ENCODE data around the gene ZC3H4.
"Not testable (repeated sequence)": the region's sequence is repeated elsewhere in the genome, so short reads cannot be mapped to it uniquely, and the experiment has no call there.

ZC3H4 gene

GRCh38 chr19:47107953-47108746 lies 5.4 kb downstream of the ZC3H4 start:
- peak; percentile 45 for DNase-seq (ENCODE audit: low spot score)

- DNase-seq (ENCODE audit: low spot score): peak; percentile 72
Observed at GRCh38 chr19:47107202-47107952, 6.2 kb downstream of the ZC3H4 start.

GRCh38 chr19:47106821-47107201 lies 6.8 kb downstream of the ZC3H4 start:
- no peak for DNase-seq (ENCODE audit: low spot score)

- DNase-seq (ENCODE audit: low spot score): no peak
Observed at GRCh38 chr19:47105874-47106273, 7.7 kb downstream of the ZC3H4 start.

- no peak for DNase-seq (ENCODE audit: low spot score)
Observed at GRCh38 chr19:47104680-47105079, 8.9 kb downstream of the ZC3H4 start.

- DNase-seq (ENCODE audit: low spot score): no peak
Observed at GRCh38 chr19:47102346-47103060, 11.1 kb downstream of the ZC3H4 start.

GRCh38 chr19:47101116-47101515 lies 12.5 kb downstream of the ZC3H4 start:
- DNase-seq (ENCODE audit: low spot score): not testable (repeated sequence)

GRCh38 chr19:47100290-47100689 lies 13.3 kb downstream of the ZC3H4 start:
- no peak for DNase-seq (ENCODE audit: low spot score)

GRCh38 chr19:47099576-47100050 lies 14.0 kb downstream of the ZC3H4 start:
- DNase-seq (ENCODE audit: low spot score): no peak

GRCh38 chr19:47098608-47099007 lies 15.0 kb downstream of the ZC3H4 start:
- no peak for DNase-seq (ENCODE audit: low spot score)

GRCh38 chr19:47097396-47098201 lies 16.0 kb downstream of the ZC3H4 start:
- DNase-seq (ENCODE audit: low spot score): no peak

- DNase-seq (ENCODE audit: low spot score): no peak
Observed at GRCh38 chr19:47096721-47097120, 16.9 kb downstream of the ZC3H4 start.

GRCh38 chr19:47096100-47096704 lies 17.4 kb downstream of the ZC3H4 start:
- DNase-seq (ENCODE audit: low spot score): no peak

- DNase-seq (ENCODE audit: low spot score): no peak
Observed at GRCh38 chr19:47095476-47096099, 18.0 kb downstream of the ZC3H4 start.

GRCh38 chr19:47094557-47095475 lies 18.8 kb downstream of the ZC3H4 start:
- DNase-seq (ENCODE audit: low spot score): peak; percentile 84

- DNase-seq (ENCODE audit: low spot score): peak; percentile 74
Observed at GRCh38 chr19:47093841-47094240, 19.7 kb downstream of the ZC3H4 start.

- peak; percentile 57 for DNase-seq (ENCODE audit: low spot score)
Observed at GRCh38 chr19:47093254-47093653, 20.3 kb downstream of the ZC3H4 start.

GRCh38 chr19:47089767-47090350 lies 23.7 kb downstream of the ZC3H4 start:
- DNase-seq (ENCODE audit: low spot score): no peak

GRCh38 chr19:47086280-47086679 lies 27.3 kb downstream of the ZC3H4 start:
- no peak for DNase-seq (ENCODE audit: low spot score)

Measured in activated CD4-positive, alpha-beta T cell treated with anti-CD3 and anti-CD28 coated beads, Interleukin-2, Interleukin-4, amounts not matched to agents 100 ng/mL and 50 ng/mL, durations not matched to agents 16 hours and 8 hours (primary cell).